PFSK-1 (cell line): ENCODE measurements around the gene TUBB4A.

Experiments used
- FOXP2 ChIP-seq: optimal IDR thresholded peaks from 2 replicates; pipeline ENCODE3; 2011; ENCODE audit warnings: borderline replicate concordance, control low read depth, inconsistent platforms; ENCODE audit not compliant: insufficient read depth; ENCODE audit errors: extremely low read length, extremely low read depth
- POLR2AphosphoS5 ChIP-seq: IDR thresholded peaks from 2 replicates; pipeline ENCODE4 v1.6.1; 2012; ENCODE audit warnings: low read depth, mild to moderate bottlenecking, control low read depth, low read length, moderate library complexity
- TF ChIP-seq, protein P1 (sequence below), 2 experiments: IDR thresholded peaks; 2 replicates each; pipeline versions ENCODE4 v1.6.1 to v1.8.0; 2011 to 2012; ENCODE audit warnings: low read depth in 2 of 2, low read length in 2 of 2, control low read depth in 1 of 2, inconsistent platforms in 1 of 2, mild to moderate bottlenecking in 1 of 2, moderate library complexity in 1 of 2; ENCODE audit not compliant: insufficient read depth in 1 of 2

DNA sequence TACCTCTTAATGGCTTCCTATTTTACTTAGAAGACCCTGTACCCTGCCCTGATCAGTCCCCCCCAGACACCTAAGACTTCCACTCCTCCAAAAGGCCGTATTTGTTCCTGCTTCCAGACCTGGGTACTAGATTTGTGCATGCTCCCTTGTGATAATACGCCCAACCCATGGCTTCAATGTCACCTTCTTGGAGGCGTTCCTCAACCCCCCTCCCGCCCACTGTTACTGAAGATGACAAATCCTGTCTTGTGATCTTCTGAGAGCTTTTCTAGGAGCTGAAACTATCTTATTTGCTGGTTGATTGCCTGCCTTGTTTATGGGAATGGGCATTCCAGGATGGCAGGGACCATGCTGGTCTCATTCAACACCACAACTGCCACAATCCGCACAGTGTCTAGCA, 51.9 kb downstream of the TUBB4A start:
- TF ChIP-seq FOXP2 (no peak), POLR2AphosphoS5 (no peak)
- TF ChIP-seq, protein P1, sequence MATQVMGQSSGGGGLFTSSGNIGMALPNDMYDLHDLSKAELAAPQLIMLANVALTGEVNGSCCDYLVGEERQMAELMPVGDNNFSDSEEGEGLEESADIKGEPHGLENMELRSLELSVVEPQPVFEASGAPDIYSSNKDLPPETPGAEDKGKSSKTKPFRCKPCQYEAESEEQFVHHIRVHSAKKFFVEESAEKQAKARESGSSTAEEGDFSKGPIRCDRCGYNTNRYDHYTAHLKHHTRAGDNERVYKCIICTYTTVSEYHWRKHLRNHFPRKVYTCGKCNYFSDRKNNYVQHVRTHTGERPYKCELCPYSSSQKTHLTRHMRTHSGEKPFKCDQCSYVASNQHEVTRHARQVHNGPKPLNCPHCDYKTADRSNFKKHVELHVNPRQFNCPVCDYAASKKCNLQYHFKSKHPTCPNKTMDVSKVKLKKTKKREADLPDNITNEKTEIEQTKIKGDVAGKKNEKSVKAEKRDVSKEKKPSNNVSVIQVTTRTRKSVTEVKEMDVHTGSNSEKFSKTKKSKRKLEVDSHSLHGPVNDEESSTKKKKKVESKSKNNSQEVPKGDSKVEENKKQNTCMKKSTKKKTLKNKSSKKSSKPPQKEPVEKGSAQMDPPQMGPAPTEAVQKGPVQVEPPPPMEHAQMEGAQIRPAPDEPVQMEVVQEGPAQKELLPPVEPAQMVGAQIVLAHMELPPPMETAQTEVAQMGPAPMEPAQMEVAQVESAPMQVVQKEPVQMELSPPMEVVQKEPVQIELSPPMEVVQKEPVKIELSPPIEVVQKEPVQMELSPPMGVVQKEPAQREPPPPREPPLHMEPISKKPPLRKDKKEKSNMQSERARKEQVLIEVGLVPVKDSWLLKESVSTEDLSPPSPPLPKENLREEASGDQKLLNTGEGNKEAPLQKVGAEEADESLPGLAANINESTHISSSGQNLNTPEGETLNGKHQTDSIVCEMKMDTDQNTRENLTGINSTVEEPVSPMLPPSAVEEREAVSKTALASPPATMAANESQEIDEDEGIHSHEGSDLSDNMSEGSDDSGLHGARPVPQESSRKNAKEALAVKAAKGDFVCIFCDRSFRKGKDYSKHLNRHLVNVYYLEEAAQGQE (IDR thresholded peaks at IDR 0.05; ENCODE audit: insufficient read depth in 1 of 2, low read depth in 2 of 2, low read length in 2 of 2), result no peak
